HG02840 (cell line): ENCODE data around the gene IFIT2.
"Not testable (repeated sequence)": the region's sequence is repeated elsewhere in the genome, so short reads cannot be mapped to it uniquely, and the experiment has no call there.

Experiments used
- ATAC-seq: cut with Tn5 transposase; IDR thresholded peaks from one replicate; pipeline ENCODE4 v1.9.1; 2021; ENCODE audit warnings: mild to moderate bottlenecking, moderate library complexity, moderate number of reproducible peaks; ENCODE audit not compliant: unreplicated experiment, low FRiP score

The IFIT2 gene

DNA sequence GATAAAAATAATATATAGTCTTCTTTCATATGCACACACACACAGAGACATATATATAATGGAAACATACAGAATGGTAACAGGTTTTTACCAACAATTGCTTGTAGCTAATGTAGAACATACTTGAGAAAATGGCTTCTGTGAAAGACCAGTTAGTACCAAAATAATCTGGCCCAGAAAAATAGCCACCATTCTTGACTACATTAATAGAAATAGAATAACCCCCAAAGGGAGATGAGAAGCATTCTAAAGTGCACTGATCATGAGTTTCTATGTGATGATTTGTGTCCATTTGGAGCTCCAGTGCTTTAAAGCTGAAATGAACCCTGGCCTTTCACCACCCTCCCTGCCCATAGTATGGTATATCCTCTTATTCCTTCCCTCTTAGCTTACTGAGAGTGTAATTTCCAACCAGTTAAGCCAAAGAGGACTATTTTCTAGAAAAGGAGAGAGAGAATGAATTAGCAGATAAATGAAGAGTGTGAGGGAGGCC lies 22.9 kb upstream of the IFIT2 start:
- no peak for ATAC-seq

GRCh38 chr10:89279421-89279869 lies 22.4 kb upstream of the IFIT2 start:
- ATAC-seq: no peak

GRCh38 chr10:89280508-89280907 lies 21.3 kb upstream of the IFIT2 start:
- ATAC-seq: no peak

- no peak for ATAC-seq
These were observed 20.0 kb upstream of the IFIT2 start for GRCh38 chr10:89281606-89282395.

DNA sequence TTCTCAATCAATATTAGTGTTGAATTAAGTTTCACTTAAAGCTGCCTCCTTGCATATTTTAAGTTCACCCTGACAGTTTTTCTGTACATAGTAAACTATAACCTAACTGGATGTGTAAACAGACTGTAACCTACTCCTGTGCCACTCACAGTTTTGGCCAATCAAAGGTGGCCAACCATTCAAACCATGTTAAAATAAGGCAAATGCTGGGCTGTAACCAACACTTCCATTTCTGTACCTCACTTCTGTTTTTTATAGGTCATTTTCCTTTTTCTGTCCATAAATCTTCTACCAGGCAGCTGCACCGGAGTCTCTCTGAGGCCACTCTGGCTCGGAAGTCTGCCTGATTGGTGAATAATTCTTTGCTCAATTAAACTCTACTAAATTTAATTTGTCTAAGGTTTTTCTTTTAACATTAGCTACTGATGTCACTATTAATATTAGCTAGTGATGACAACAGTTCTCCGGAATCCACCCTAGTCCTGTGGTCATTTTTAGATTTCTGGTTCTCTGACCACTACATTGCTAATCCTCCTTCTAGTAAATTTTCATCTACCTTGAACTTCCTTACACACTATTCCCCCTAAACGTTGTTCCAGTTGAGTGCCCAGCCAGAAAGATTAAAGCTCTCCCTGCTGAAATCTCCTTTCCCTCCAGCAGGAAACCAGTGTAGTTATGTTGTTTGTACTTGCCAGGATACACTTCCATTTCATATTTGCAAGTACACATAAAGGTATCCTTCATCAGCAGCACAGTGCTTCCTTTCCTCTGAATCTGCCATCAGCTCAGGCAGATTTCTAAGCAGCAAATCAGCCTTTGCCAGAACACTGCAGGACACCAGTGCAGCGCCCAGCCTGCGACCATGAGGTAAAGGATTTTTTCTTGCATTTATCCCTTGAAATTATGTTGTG lies 18.6 kb upstream of the IFIT2 start:
- no peak for ATAC-seq

GRCh38 chr10:89283936-89284475 lies 17.8 kb upstream of the IFIT2 start:
- no peak for ATAC-seq

DNA sequence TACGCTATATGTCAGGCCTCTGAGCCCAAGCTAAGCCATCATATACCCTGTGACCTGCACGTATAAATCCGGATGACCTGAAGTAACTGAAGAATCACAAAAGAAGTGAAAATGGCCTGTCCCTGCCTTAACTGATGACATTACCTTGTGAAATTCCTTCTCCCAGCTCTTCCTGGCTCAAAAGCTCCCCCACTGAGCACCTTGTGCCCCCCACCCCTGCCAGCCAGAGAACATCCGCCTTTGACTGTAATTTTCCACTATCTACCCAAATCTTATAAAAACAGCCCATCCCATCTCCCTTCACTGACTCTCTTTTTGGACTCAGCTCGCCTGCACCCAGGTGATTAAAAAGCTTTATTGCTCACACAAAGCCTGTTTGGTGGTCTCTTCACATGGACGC lies 17.1 kb upstream of the IFIT2 start:
- ATAC-seq: not testable (repeated sequence)

GRCh38 chr10:89285303-89285702 lies 16.5 kb upstream of the IFIT2 start:
- ATAC-seq: not testable (repeated sequence)

- ATAC-seq: no peak
These were observed 7.1 kb upstream of the IFIT2 start for GRCh38 chr10:89294721-89295239.

- ATAC-seq: no peak
These were observed 6.2 kb upstream of the IFIT2 start for GRCh38 chr10:89295597-89295996.

DNA sequence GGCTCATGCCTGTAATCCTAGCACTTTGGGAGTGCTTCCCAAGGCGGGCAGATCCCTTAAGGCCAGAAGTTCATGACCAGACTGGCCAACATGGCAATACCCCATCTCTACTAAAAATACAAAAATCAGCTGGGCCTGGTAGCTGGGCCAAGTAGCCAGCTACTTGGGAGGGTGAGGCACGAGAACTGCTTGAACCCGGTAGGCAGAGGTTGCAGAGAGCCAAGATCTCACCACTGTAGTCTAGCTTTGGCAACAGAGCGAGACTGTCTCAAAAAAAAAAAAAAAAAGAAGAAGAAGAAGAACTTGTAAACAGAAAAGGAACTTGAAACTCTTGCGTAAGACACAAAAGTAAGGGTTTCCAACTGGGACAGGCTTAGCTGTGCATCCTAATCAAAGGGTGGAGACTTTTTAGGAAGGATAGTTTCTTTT lies 5.6 kb upstream of the IFIT2 start:
- no peak for ATAC-seq

DNA sequence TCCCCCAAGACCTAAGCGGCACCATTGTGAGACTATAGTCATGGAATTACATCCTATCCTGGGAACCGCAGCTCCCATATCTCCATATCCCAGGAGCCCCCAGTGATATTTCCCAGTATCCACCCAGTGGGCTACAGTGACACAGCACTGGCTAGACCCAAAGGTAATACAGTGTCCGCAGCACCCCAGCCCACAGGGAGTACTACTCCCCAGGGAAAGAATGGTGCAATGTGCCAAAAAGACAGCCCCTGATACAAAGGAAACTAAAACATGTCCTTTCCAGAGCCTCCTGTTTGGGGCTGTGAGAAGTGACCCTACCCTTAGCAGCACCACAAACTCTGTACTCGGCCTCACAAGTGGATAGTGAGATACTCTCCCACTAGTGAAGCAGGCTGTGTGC lies 4.5 kb upstream of the IFIT2 start:
- ATAC-seq: no peak

- no peak for ATAC-seq
These were observed 4.1 kb upstream of the IFIT2 start for GRCh38 chr10:89297791-89298190.

DNA sequence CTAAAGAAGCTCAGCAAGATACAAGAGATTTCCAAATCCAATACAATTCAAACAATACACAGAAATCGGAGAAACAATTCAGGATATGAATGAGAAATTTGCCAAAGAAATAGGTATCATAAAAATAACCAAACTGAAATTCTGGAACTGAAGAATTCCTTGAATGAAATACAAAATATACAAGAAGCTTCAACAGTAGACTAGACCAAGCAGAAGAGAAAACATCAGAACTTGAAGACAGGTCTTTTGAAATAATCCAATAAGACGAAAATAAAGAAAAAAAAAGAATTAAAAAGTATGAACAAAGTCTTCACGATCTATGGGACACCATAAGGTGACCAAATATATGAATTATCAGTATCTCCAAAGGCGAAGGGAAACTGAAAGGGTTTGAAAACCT lies 2.8 kb upstream of the IFIT2 start:
- ATAC-seq: no peak

GRCh38 chr10:89301232-89301631 lies 614 bp upstream of the IFIT2 start:
- no peak for ATAC-seq

GRCh38 chr10:89302625-89303024 lies 779 bp downstream of the IFIT2 start:
- no peak for ATAC-seq

DNA sequence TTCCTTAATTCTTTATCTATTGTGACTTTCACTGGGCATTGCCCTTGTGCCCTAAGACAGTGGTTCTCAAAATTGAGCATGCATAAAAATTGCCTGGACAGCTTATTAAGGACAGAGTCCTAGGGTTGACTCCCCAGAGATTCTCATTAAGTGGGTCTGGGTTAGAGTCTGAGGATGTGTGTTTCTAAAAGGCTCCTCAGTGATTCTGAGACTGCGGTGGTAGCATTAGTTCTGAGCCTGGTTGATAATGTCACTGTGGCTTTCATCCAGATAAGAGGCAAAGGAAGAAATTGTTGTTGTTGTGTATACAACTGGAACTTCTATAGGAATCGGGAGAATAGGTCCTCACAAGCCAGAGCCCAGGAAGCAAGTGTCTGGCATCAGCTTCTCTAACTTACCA lies 1.3 kb downstream of the IFIT2 start:
- ATAC-seq: no peak

- ATAC-seq: no peak
These were observed 2.2 kb downstream of the IFIT2 start for GRCh38 chr10:89304026-89304425.

DNA sequence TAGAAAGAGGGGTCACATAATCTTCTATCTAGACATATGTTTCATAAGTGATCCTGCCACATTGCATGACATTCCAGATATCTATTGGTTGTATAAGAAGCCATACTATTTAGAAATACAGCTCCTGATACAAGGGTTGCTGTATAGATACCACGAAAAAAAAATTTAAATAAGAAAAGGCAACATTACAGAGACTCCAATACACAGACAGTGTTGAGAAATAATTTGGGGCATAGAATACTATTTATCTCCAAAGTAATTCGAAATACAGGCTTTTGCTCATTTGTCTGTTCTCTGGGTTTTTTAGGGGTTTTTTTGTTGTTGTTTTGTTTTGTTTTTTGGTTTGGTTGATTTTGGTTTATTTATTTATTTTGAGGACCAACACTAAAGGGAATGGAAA lies 2.6 kb downstream of the IFIT2 start:
- no peak for ATAC-seq

DNA sequence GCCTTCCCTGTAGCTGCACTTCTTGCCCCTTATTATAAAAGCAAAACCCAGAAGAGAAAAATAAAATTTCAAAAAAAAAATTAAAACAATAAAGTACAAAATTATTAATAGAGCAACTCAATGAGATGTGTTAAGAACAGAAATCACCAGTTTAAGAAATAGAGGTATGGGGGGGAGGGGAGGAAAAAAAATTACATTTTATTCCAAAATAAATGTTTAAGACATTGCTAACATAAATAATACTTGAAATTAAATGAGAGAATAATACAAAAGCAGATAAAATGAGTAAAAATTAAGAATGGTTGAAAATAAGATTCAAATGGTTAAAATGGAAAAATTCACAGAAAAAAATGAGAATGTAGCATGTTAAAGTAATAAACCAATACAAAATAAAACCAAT lies 3.1 kb downstream of the IFIT2 start:
- ATAC-seq: no peak
